Activated CD8-positive, alpha-beta T cell treated with anti-CD3 and anti-CD28 coated beads, Interleukin-2, amount 10 ng/mL, durations not matched to agents 7 days and 5 days (primary cell): ENCODE results near the gene BIRC5. TPM values are rescaled to one million over a fixed set of nuclear protein-coding genes. Genes with fewer than 3 reads are reported as not detected.

Experiments used
- ATAC-seq: fragments of 150-1000 bp; cut with Tn5 transposase; one replicate; pipeline ENCODE4 v1.10.0; 2021; ENCODE audit warnings: moderate library complexity
- CTCF ChIA-PET: fragments of 350-600 bp; sonication (Branson Sonifier 250); formaldehyde crosslinking; loops from one replicate; lab custom pipeline; 2021; ENCODE audit warnings: antibody characterized with exemption; lab: Charles Lee
- POLR2A ChIA-PET: fragments of 350-600 bp; sonication (Branson Sonifier 250); formaldehyde crosslinking; loops from one replicate; lab custom pipeline; 2021; ENCODE audit warnings: antibody characterized with exemption; lab: Charles Lee
- DNase-seq: peaks from one replicate; pipeline ENCODE4 v3.0.0-alpha.2; 2020
- H3K27ac Mint-ChIP-seq: one replicate; pipeline ENCODE4 v1.8.0; 2021; ENCODE audit warnings: mild to moderate bottlenecking, mixed read lengths
- H3K27me3 Mint-ChIP-seq: one replicate; pipeline ENCODE4 v1.8.0; 2021; ENCODE audit warnings: low read depth, mixed read lengths
- H3K36me3 Mint-ChIP-seq: one replicate; pipeline ENCODE4 v1.8.0; 2021; ENCODE audit warnings: low read depth, mixed read lengths
- H3K4me1 Mint-ChIP-seq: one replicate; pipeline ENCODE4 v1.8.0; 2021; ENCODE audit warnings: low read depth, mixed read lengths
- H3K4me3 Mint-ChIP-seq: one replicate; pipeline ENCODE4 v1.8.0; 2021; ENCODE audit warnings: mild to moderate bottlenecking, mixed read lengths
- H3K9me3 Mint-ChIP-seq: one replicate; pipeline ENCODE4 v1.8.0; 2022; ENCODE audit warnings: mixed read lengths; ENCODE audit not compliant: insufficient read depth
- total RNA-seq, 2 experiments: library from RNA; stranded (reverse); gene quantifications; one replicate each; pipeline ENCODE4 v1.2.3, GENCODE V29; 2021

BIRC5 gene
- total RNA-seq, 2 experiments from 2014 or later: 108 to 114 TPM

- ChIA-PET POLR2A (interaction anchor here (0.7 kb wide), 1 partner anchor 10 kb away, joined by 4 read pairs; no protein-coding TSS in a partner anchor), CTCF (interaction anchor here (1.4 to 1.9 kb wide), 2 partner anchors 12 to 159 kb away, joined by 4 to 8 read pairs; no protein-coding TSS in a partner anchor)
- H3K9me3 Mint-ChIP-seq: no peaks in the 10 kb centered on the region
- ATAC-seq (peak; percentile 16), DNase-seq (peak; percentile 37)
- peak overlapping the region; percentile 43 for H3K27ac Mint-ChIP-seq
- H3K4me1 Mint-ChIP-seq: peaks cover 17% of the 10 kb centered on the region
- H3K4me3 Mint-ChIP-seq: no peak overlapping the region
- H3K27me3 Mint-ChIP-seq: no peaks in the 10 kb centered on the region
- H3K36me3 Mint-ChIP-seq: no peaks in the 10 kb centered on the region
Observed at GRCh38 chr17:78263063-78263735, 49.1 kb downstream of the BIRC5 start.

DNA sequence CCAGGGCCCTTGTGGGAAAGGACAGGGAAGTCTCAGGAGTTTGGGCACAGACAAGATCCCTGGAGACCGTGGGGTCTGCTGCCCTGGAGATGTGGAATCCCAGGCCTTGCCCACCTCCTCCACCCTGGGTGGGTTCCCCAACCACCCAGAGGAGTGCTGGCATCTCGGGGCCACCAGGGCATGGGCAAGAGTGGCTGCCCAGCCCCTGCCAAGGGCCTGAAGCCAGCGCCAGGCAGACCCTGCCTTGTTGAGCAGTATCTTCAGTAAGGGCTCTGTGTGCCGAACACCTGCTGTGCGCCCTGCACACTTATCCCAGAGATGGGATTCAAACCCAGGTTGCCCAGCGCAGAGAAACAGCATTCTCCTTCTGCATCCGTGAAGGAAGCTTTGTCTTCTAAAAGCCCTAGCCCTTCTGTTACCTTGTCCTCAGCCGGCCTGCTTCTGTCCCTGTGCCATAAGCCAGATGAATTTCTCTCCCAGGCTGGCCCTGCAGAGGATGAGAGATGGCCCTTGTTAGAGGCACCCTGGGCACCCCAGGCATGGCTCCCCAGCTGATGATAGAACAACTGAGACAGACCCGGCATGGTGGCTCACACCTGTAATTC, 49.8 kb downstream of the BIRC5 start:
- DNase-seq: no peak
- H3K27ac Mint-ChIP-seq: no peak overlapping the region
- no peaks in the 10 kb centered on the region for H3K36me3 Mint-ChIP-seq

GRCh38 chr17:78264590-78264989, 50.5 kb downstream of the BIRC5 start:
- no peaks in the 10 kb centered on the region for H3K36me3 Mint-ChIP-seq
- no peaks in the 10 kb centered on the region for H3K9me3 Mint-ChIP-seq
- ChIA-PET POLR2A (no interaction called here), CTCF (interaction anchor here (1.0 kb wide), 1 partner anchor 14 kb away, joined by 3 read pairs; no protein-coding TSS in a partner anchor)
- no peak overlapping the region for H3K4me3 Mint-ChIP-seq
- H3K4me1 Mint-ChIP-seq: peaks cover 14% of the 10 kb centered on the region
- no peaks in the 10 kb centered on the region for H3K27me3 Mint-ChIP-seq
- DNase-seq (no peak), ATAC-seq (no peak)
- H3K27ac Mint-ChIP-seq: no peak overlapping the region

More for the DNA sequence above, 49.8 kb downstream of the BIRC5 start:
- no peaks in the 10 kb centered on the region for H3K9me3 Mint-ChIP-seq
- H3K27me3 Mint-ChIP-seq: no peaks in the 10 kb centered on the region
- POLR2A ChIA-PET: no interaction called here
- no peak for ATAC-seq
- CTCF ChIA-PET: interaction anchor here (1.0 to 1.9 kb wide), 2 partner anchors 12 to 14 kb away, joined by 3 to 8 read pairs; no protein-coding TSS in a partner anchor
- no peak overlapping the region for H3K4me3 Mint-ChIP-seq
- H3K4me1 Mint-ChIP-seq: peaks cover 14% of the 10 kb centered on the region

GRCh38 chr17:78265121-78265520, 51.1 kb downstream of the BIRC5 start:
- CTCF ChIA-PET: interaction anchor here (1.0 kb wide), 1 partner anchor 15 kb away, joined by 3 read pairs; no protein-coding TSS in a partner anchor
- Mint-ChIP-seq H3K4me3 (no peak overlapping the region), H3K4me1 (peaks cover 14% of the 10 kb centered on the region), H3K36me3 (no peaks in the 10 kb centered on the region), H3K27me3 (no peaks in the 10 kb centered on the region), H3K9me3 (no peaks in the 10 kb centered on the region), H3K27ac (no peak overlapping the region)
- no peak for DNase-seq
- POLR2A ChIA-PET: no interaction called here
- ATAC-seq: no peak

DNA sequence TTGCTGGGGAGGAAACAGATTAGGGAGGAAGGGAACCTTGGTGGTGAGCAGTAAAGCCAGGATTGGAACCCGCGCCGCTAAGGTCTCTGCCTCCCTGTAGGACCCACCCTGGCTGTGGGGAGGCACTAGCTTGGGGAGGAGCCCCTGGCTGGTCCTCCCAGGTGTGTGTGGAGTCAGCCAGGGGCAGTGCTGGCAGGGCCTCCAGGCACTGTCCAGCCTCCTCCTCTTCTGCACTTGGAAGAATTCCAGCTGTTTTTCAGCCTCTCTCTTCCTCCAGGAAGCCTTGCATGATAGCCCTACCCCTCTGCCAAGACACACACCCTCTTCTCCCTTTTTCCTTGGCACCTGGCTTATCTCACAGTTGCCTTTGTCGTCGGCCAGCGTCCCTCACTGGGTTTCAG, 52.2 kb downstream of the BIRC5 start:
- Mint-ChIP-seq H3K27me3 (peaks cover 2% of the 10 kb centered on the region), H3K27ac (no peak overlapping the region), H3K36me3 (no peaks in the 10 kb centered on the region), H3K4me1 (peaks cover 14% of the 10 kb centered on the region), H3K4me3 (no peak overlapping the region), H3K9me3 (no peaks in the 10 kb centered on the region)
- CTCF ChIA-PET: interaction anchor here (1.7 kb wide), 1 partner anchor 10 kb away, joined by 3 read pairs; no protein-coding TSS in a partner anchor
- DNase-seq (no peak), ATAC-seq (no peak)
- POLR2A ChIA-PET: no interaction called here

DNA sequence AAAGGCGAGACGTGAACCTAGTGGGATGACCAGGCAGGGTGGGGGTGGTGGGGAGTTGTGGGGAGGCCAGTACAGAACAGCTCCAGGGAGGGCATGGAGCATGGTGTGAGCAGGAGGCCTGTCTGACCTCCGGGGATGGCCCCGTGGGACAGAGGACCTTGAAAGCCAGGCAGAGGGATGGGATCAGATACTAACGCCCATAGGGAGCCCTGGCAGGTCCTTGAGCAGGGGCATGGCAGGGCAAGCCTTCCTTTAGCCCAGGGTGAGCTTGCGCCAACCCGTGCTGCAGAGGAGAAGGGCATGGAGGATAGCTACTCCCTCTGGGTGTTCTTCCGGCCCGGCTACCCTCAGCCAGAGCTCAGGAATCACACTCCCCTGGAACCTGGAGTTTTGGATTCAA, 52.7 kb downstream of the BIRC5 start:
- ChIA-PET POLR2A (no interaction called here), CTCF (interaction anchor here (1.7 kb wide), 1 partner anchor 11 kb away, joined by 3 read pairs; no protein-coding TSS in a partner anchor)
- H3K4me3 Mint-ChIP-seq: no peak overlapping the region
- peaks cover 16% of the 10 kb centered on the region for H3K4me1 Mint-ChIP-seq
- H3K27me3 Mint-ChIP-seq: peaks cover 5% of the 10 kb centered on the region
- DNase-seq: no peak
- no peak overlapping the region for H3K27ac Mint-ChIP-seq
- no peak for ATAC-seq
- H3K9me3 Mint-ChIP-seq: no peaks in the 10 kb centered on the region
- H3K36me3 Mint-ChIP-seq: no peaks in the 10 kb centered on the region

DNA sequence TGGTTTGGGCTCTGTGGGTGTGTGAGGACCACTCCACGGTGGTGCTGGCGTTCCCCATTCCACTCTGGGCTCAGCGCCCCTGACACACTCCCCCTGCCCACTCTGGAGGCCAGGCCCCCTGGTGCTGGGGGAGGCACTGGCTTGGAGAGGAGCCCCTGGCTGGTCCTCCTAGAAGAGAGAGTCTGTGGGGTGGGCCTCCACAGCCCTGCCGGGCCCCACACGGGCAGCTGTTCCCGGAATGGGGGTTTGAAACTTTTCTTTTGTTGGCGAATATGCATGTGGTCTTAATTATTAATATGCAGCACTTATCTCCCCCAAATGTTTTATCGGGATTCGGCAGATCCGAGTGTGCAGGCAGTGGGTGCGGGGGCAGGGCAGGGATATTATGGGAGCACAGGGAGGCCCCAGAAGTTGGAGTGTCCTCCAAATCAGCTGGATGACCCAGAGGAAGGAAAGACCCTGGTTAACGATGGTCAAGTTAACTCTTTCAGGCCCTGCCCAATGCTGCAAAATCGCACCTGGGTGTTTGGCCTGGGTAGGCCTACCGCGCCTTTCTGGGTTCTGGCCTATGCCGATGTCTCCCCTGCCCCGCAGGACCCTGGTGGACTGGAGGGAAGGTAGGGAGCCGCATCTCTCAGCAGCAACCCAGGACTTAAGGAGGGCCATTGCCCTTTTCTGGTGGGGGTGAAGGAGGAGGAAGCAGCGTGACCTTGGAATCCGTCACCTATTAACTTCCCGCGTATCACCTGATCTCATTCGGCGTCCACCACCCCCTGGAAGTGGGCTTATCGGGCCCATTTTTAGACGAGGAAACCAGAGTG, 53.4 kb downstream of the BIRC5 start:
- POLR2A ChIA-PET: no interaction called here

DNA sequence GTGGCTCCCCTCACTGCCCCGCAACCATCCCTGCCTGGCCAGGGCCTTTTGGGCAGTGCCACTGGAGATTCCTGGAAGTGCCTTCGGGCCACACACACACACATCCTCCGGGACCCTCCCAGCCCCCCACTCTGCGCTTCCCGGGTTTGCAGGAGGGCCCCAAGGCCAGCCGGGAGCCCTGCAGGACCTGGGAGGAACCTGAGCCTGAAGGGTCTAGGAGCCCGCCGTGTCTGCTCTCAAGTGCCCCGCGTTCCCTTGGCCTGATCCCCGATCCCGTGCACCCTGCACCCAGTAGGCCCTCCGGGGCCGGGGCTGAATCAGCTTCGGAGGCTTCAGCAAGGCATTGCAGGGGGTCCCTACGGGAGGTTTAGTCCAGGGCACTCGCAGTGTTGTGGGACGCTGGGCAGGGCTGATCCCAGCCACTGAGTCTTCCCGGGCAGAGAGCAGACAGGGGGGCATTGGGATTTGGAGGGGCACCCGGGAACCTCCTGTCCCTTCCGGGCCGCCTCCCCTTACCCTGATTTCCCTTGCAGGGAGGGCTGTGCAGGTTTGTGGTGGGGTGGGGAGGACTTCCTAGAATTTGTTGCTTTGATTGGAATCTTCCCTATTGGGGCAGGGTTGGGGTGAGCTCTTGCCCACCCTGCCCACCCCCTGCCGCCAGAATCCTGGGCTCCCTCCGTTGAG, 54.3 kb downstream of the BIRC5 start:
- H3K4me1 Mint-ChIP-seq: peaks cover 10% of the 10 kb centered on the region
- H3K9me3 Mint-ChIP-seq: no peaks in the 10 kb centered on the region
- H3K36me3 Mint-ChIP-seq: no peaks in the 10 kb centered on the region
- ATAC-seq (no peak), DNase-seq (no peak)
- ChIA-PET CTCF (interaction anchor here (1.1 to 1.9 kb wide), 2 partner anchors 18 to 183 kb away, joined by 3 to 8 read pairs; no protein-coding TSS in a partner anchor), POLR2A (no interaction called here)
- H3K27ac Mint-ChIP-seq: no peak overlapping the region
- peaks cover 11% of the 10 kb centered on the region for H3K27me3 Mint-ChIP-seq
- no peak overlapping the region for H3K4me3 Mint-ChIP-seq

More for the DNA sequence above, 53.4 kb downstream of the BIRC5 start:
- Mint-ChIP-seq H3K9me3 (no peaks in the 10 kb centered on the region), H3K4me1 (peaks cover 17% of the 10 kb centered on the region), H3K27ac (no peak overlapping the region), H3K4me3 (no peak overlapping the region), H3K36me3 (no peaks in the 10 kb centered on the region), H3K27me3 (peaks cover 11% of the 10 kb centered on the region)
- ATAC-seq: no peak
- no peak for DNase-seq
- CTCF ChIA-PET: interaction anchor here (1.7 kb wide), 1 partner anchor 12 kb away, joined by 3 read pairs; no protein-coding TSS in a partner anchor

GRCh38 chr17:78268951-78269905, 55.2 kb downstream of the BIRC5 start:
- POLR2A ChIA-PET: no interaction called here
- Mint-ChIP-seq H3K36me3 (no peaks in the 10 kb centered on the region), H3K27me3 (peaks cover 14% of the 10 kb centered on the region), H3K4me1 (peaks cover 9% of the 10 kb centered on the region), H3K4me3 (no peak overlapping the region), H3K9me3 (no peaks in the 10 kb centered on the region), H3K27ac (no peak overlapping the region)
- DNase-seq: no peak
- CTCF ChIA-PET: interaction anchor here (1.1 to 1.9 kb wide), 2 partner anchors 19 to 184 kb away, joined by 3 to 8 read pairs; no protein-coding TSS in a partner anchor
- no peak for ATAC-seq

- ChIA-PET POLR2A (no interaction called here), CTCF (interaction anchor here (1.9 kb wide), 1 partner anchor 19 kb away, joined by 8 read pairs; no protein-coding TSS in a partner anchor)
- no peaks in the 10 kb centered on the region for H3K9me3 Mint-ChIP-seq
- H3K27me3 Mint-ChIP-seq: peaks cover 14% of the 10 kb centered on the region
- no peak for DNase-seq
- ATAC-seq: no peak
- H3K27ac Mint-ChIP-seq: no peak overlapping the region
- H3K36me3 Mint-ChIP-seq: no peaks in the 10 kb centered on the region
- peaks cover 9% of the 10 kb centered on the region for H3K4me1 Mint-ChIP-seq
- H3K4me3 Mint-ChIP-seq: no peak overlapping the region
Observed at GRCh38 chr17:78269955-78270381, 55.9 kb downstream of the BIRC5 start.
